Measurements from ENCODE around the gene ZC3H6. TPM values are rescaled to one million over a fixed set of nuclear protein-coding genes. Genes with fewer than 3 reads are reported as not detected.

The ZC3H6 gene
- total and polyA plus RNA-seq, 2 donors (not counting 1 experiment from before 2014, with no cell fraction given): 1.7 to 6.6 TPM

DNA sequence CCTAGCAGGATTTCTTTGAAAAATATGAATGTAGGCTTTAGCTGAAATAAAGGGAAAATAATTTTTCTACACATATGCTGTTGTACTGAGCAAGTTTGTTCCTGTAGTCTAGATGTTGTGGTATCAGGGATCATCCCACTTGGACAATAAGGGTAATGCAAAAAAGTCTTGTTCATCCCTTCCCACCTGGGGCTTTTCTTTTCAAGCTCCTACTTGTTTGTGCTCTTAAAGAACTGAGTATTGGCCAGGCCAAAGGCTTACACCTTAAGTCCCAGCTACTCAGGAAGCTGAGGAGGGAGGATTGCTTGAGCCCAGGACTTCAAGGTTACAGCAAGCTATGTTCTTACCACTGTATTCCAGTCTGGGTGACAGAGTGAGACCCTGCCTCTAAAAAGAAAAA, 35.5 kb downstream of the ZC3H6 start:
- Histone ChIP-seq H3K4me1 (ENCODE audit: control insufficient read depth, extremely low read depth, insufficient read depth, low read length) (no peaks in the 10 kb centered on the region), H2AFZ (ENCODE audit: low read length) (no peak overlapping the region), H3K27ac (ENCODE audit: insufficient read depth, low read length) (no peak overlapping the region), H3K9me3 (ENCODE audit: control insufficient read depth, insufficient read depth, low read depth, low read length) (no peaks in the 10 kb centered on the region), H3K36me3 (ENCODE audit: control insufficient read depth, insufficient read depth, low read length) (no peaks in the 10 kb centered on the region), H3K9ac (ENCODE audit: insufficient read depth, low read length) (no peak overlapping the region), H3K27me3 (ENCODE audit: control insufficient read depth, insufficient read depth, low read length) (no peaks in the 10 kb centered on the region), H4K20me1 (ENCODE audit: control insufficient read depth, extremely low read depth, insufficient read depth, low read length) (no peaks in the 10 kb centered on the region), H3K4me2 (ENCODE audit: extremely low read depth, insufficient read depth, low read length) (no peak overlapping the region), H3K79me2 (ENCODE audit: control insufficient read depth, insufficient read depth, low read length) (no peaks in the 10 kb centered on the region), H3K4me3 (replicated peaks in 1 of 4; ENCODE audit: control extremely low read depth in 1 of 4, insufficient read depth in 1 of 4, low read depth in 3 of 4, low read length in 4 of 4) (no peak overlapping the region)
- DNase-seq (ENCODE audit: low read depth in 2 of 2): no peak
- TF ChIP-seq, protein P1, sequence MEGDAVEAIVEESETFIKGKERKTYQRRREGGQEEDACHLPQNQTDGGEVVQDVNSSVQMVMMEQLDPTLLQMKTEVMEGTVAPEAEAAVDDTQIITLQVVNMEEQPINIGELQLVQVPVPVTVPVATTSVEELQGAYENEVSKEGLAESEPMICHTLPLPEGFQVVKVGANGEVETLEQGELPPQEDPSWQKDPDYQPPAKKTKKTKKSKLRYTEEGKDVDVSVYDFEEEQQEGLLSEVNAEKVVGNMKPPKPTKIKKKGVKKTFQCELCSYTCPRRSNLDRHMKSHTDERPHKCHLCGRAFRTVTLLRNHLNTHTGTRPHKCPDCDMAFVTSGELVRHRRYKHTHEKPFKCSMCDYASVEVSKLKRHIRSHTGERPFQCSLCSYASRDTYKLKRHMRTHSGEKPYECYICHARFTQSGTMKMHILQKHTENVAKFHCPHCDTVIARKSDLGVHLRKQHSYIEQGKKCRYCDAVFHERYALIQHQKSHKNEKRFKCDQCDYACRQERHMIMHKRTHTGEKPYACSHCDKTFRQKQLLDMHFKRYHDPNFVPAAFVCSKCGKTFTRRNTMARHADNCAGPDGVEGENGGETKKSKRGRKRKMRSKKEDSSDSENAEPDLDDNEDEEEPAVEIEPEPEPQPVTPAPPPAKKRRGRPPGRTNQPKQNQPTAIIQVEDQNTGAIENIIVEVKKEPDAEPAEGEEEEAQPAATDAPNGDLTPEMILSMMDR (conservative IDR thresholded peaks at IDR 0.05 in 1 of 2, IDR thresholded peaks at IDR 0.05 in 1 of 2; ENCODE audit: low read depth in 1 of 2, low read length in 2 of 2): no peak
- no peak for TF ChIP-seq EZH2 (IDR thresholded peaks at IDR 0.05; ENCODE audit: low read length, missing control alignments)

DNA sequence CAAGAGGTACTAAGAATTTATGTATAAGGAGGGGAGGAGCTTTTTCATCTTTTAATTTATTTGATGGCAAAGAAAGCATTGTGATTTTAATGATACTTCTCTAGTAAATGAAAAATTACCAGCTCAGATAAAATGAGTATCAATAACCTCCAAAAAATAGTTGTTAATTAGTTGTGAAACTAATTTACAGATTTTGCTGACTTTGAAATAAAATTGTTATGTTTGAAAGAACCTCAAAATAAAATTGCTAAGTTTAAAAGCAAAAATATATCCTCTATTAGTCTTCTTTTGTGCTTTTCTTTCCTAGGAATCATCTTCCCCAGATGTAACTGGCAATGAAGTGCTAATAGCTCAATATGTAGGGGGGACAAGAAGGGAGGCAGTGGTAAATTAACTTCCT, 36.5 kb downstream of the ZC3H6 start:
- no peak for TF ChIP-seq EZH2 (IDR thresholded peaks at IDR 0.05; ENCODE audit: low read length, missing control alignments)
- TF ChIP-seq, protein P1 (conservative IDR thresholded peaks at IDR 0.05 in 1 of 2, IDR thresholded peaks at IDR 0.05 in 1 of 2; ENCODE audit: low read depth in 1 of 2, low read length in 2 of 2): no peak
- H3K36me3 ChIP-seq (ENCODE audit: control insufficient read depth, insufficient read depth, low read length): no peaks in the 10 kb centered on the region
- H3K4me1 ChIP-seq (ENCODE audit: control insufficient read depth, extremely low read depth, insufficient read depth, low read length): no peaks in the 10 kb centered on the region
- no peak overlapping the region for H3K4me3 ChIP-seq (replicated peaks in 1 of 4; ENCODE audit: control extremely low read depth in 1 of 4, insufficient read depth in 1 of 4, low read depth in 3 of 4, low read length in 4 of 4)
- H3K9me3 ChIP-seq (ENCODE audit: control insufficient read depth, insufficient read depth, low read depth, low read length): no peaks in the 10 kb centered on the region
- H2AFZ ChIP-seq (ENCODE audit: low read length): no peak overlapping the region
- DNase-seq (ENCODE audit: low read depth in 2 of 2): no peak
- no peak overlapping the region for H3K27ac ChIP-seq (ENCODE audit: insufficient read depth, low read length)
- H4K20me1 ChIP-seq (ENCODE audit: control insufficient read depth, extremely low read depth, insufficient read depth, low read length): no peaks in the 10 kb centered on the region
- H3K4me2 ChIP-seq (ENCODE audit: extremely low read depth, insufficient read depth, low read length): no peak overlapping the region
- no peaks in the 10 kb centered on the region for H3K79me2 ChIP-seq (ENCODE audit: control insufficient read depth, insufficient read depth, low read length)
- H3K9ac ChIP-seq (ENCODE audit: insufficient read depth, low read length): no peak overlapping the region
- no peaks in the 10 kb centered on the region for H3K27me3 ChIP-seq (ENCODE audit: control insufficient read depth, insufficient read depth, low read length)

DNA sequence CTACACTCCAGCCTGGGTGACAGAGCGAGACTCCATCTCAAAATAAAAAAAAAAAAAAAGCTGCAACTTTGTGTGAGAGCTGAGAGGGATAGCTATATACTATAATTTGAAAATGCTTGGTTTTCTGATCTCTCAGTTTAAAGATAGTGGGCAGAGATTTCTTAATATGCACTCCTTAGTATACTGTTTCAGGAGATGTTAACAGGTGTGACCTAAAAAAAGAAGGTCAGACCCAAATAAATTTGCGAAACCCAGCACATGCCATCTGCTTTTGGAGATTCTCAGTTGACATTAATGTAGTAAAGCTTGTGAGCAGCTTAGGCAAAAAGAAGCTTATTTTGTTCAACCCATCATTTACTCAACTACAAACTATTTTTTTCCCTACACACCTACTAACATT, 37.4 kb downstream of the ZC3H6 start:
- Histone ChIP-seq H3K36me3 (ENCODE audit: control insufficient read depth, insufficient read depth, low read length) (no peaks in the 10 kb centered on the region), H3K4me2 (ENCODE audit: extremely low read depth, insufficient read depth, low read length) (no peak overlapping the region), H3K27me3 (ENCODE audit: control insufficient read depth, insufficient read depth, low read length) (no peaks in the 10 kb centered on the region), H3K4me1 (ENCODE audit: control insufficient read depth, extremely low read depth, insufficient read depth, low read length) (peaks cover 2% of the 10 kb centered on the region), H3K9ac (ENCODE audit: insufficient read depth, low read length) (no peak overlapping the region), H4K20me1 (ENCODE audit: control insufficient read depth, extremely low read depth, insufficient read depth, low read length) (no peaks in the 10 kb centered on the region), H3K9me3 (ENCODE audit: control insufficient read depth, insufficient read depth, low read depth, low read length) (no peaks in the 10 kb centered on the region), H3K4me3 (replicated peaks in 1 of 4; ENCODE audit: control extremely low read depth in 1 of 4, insufficient read depth in 1 of 4, low read depth in 3 of 4, low read length in 4 of 4) (no peak overlapping the region), H2AFZ (ENCODE audit: low read length) (no peak overlapping the region), H3K79me2 (ENCODE audit: control insufficient read depth, insufficient read depth, low read length) (no peaks in the 10 kb centered on the region), H3K27ac (ENCODE audit: insufficient read depth, low read length) (no peak overlapping the region)
- no peak for DNase-seq (ENCODE audit: low read depth in 2 of 2)
- no peak for TF ChIP-seq EZH2 (IDR thresholded peaks at IDR 0.05; ENCODE audit: low read length, missing control alignments)
- TF ChIP-seq, protein P1 (conservative IDR thresholded peaks at IDR 0.05 in 1 of 2, IDR thresholded peaks at IDR 0.05 in 1 of 2; ENCODE audit: low read depth in 1 of 2, low read length in 2 of 2): no peak

All from fibroblast of lung (primary cell).